NCI-H187 treated with DMSO at 0.1 percent for 48 hours (cell line): ENCODE results near the gene BAX.
"Not testable (repeated sequence)": the region's sequence is repeated elsewhere in the genome, so short reads cannot be mapped to it uniquely, and the experiment has no call there.

ENCODE experiments used
- DNase-seq: peaks from one replicate; lab custom pipeline; 2025; lab: John Stamatoyannopoulos, UW

Gene BAX

GRCh38 chr19:48954595-48955307, at the start of gene BAX:
Gene BAX, plus strand, starts transcription at chr19:48954875. Its CDS starts 54 bp downstream, at chr19:48954929.
- DNase-seq = peak; percentile 89

- no peak for DNase-seq
These were observed 49.0 kb upstream of the BAX start for GRCh38 chr19:48905664-48906063.

GRCh38 chr19:48906324-48906723, 48.4 kb upstream of the BAX start:
- DNase-seq = no peak

- no peak for DNase-seq
These were observed 47.0 kb upstream of the BAX start for GRCh38 chr19:48907671-48908070.

- DNase-seq = not testable (repeated sequence)
These were observed 45.1 kb upstream of the BAX start for GRCh38 chr19:48909424-48910077.

GRCh38 chr19:48910803-48911202, 43.9 kb upstream of the BAX start:
- DNase-seq = no peak

GRCh38 chr19:48913114-48913889, 41.4 kb upstream of the BAX start:
- DNase-seq = no peak

- DNase-seq = no peak
These were observed 40.5 kb upstream of the BAX start for GRCh38 chr19:48914181-48914580.

GRCh38 chr19:48915757-48916156, 38.9 kb upstream of the BAX start:
- peak; percentile 98 for DNase-seq

- no peak for DNase-seq
These were observed 36.6 kb upstream of the BAX start for GRCh38 chr19:48918071-48918470.

GRCh38 chr19:48918801-48919247, 35.9 kb upstream of the BAX start:
- DNase-seq = no peak

- not testable (repeated sequence) for DNase-seq
These were observed 35.4 kb upstream of the BAX start for GRCh38 chr19:48919271-48919670.

- no peak for DNase-seq
These were observed 33.7 kb upstream of the BAX start for GRCh38 chr19:48920949-48921348.

GRCh38 chr19:48921721-48922500, 32.8 kb upstream of the BAX start:
- DNase-seq = no peak

- DNase-seq = no peak
These were observed 31.9 kb upstream of the BAX start for GRCh38 chr19:48922548-48923490.

GRCh38 chr19:48925240-48925843, 29.3 kb upstream of the BAX start:
- no peak for DNase-seq

- DNase-seq = not testable (repeated sequence)
These were observed 28.8 kb upstream of the BAX start for GRCh38 chr19:48925890-48926289.

GRCh38 chr19:48926909-48927308, 27.8 kb upstream of the BAX start:
- no peak for DNase-seq

GRCh38 chr19:48927692-48928091, 27.0 kb upstream of the BAX start:
- DNase-seq = not testable (repeated sequence)
